ENCODE results near the gene LITAF.
"Not testable (repeated sequence)": the region's sequence is repeated elsewhere in the genome, so short reads cannot be mapped to it uniquely, and the experiment has no call there.

The LITAF gene

GRCh38 chr16:11572301-11572995 lies 14.3 kb downstream of the LITAF start:
- no peak for FAIRE-seq

DNA sequence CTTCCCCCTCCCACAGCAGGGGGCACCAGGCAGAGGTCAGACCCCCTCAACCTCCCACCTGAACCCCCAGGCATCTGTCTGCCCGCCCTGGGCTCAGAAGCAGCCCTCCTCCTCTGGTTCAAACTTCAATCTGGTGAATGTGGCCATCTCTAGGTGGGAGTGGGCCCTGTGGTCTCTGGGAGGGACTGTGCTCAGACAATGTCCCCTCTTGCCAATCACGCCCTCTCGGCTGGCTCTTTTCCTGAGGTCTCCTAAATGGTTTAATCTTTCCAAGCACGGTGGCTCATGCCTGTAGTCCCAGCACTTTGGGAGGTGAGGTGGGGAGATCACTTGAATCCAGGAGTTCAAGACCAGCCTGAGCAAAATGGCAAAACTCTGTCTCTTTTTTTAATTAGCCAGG lies 15.2 kb downstream of the LITAF start:
- no peak for FAIRE-seq

GRCh38 chr16:11570806-11571205 lies 15.9 kb downstream of the LITAF start:
- no peak for FAIRE-seq

GRCh38 chr16:11570258-11570657 lies 16.5 kb downstream of the LITAF start:
- FAIRE-seq = no peak

DNA sequence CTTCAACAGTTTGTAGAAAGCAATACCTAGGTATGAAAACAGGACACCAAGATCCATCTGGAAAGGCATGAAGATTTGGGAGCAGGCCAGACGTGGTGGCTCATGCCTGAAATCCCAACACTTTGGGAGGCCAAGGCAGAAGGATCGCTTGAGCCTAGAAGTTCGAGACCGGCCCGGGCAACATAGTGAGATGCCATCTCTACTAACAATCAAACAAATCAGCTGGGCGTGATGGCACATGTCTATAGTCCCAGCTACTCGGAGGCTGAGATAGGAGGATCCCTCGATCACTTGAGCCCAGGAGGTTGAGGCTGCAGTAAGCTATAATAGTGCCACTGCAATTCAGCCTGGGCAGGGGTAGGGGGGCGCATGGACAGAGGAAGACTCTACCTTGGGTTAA lies 20.3 kb downstream of the LITAF start:
- no peak for FAIRE-seq

DNA sequence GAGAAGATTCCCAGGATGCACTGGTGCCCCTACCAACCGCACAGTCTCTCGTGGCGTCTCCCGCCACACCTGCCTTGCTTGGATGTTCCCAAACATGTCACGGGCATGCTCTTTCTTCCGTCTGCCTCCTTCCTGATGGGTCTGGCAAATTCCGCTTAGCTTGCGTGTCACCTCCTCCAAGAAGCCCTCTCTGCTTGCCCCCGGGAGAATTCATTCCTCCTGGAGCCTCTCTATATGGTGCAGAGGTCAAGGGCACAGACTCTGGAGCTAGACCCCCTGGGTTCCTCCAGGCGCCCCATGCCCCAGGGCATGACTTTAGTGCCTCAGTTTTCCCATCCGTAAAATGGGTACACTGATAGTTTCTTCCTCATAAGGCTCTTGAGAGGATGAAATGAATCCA lies 21.1 kb downstream of the LITAF start:
- FAIRE-seq = no peak

DNA sequence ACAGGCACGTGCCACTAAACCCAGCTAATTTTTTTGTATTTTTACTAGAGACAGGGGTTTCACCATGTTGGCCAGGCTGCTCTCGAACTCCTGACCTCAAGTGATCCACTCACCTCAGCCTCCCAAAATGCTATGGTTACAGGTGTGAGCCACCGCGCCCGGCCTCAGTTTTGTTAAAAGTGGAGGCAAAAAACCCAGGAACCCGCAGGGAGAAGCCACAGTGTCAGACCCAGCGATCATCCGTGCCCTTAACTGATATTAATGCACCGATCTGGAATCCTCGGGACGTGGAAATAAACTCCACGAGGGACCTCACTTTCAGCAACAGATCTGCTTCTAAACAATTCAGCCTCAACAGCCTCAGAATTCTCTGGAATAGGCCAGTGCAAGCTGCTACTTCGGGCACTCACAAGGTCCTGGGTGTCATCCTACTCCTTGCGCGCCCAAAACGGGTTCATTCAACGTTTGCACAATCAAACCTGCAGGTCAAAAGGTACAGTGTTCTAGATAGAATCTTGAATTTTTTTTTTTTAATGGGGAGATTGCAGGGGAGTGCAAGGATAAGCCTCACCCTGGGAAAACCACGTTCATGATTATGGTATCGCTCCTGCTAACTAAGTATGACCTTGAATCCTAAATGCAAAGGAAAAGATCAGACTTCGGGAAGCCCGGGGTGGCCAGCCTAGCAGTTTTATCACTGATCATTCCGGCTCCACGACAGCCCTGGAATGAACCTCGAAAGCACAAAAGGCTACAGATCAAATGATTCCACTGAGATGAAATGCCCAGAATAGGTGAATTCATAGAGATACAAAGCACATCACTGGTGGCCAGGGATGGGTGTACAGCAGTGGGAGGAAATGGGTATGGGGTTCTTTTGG lies 22.4 kb downstream of the LITAF start:
- FAIRE-seq = no peak

GRCh38 chr16:11563493-11564040 lies 23.2 kb downstream of the LITAF start:
- no peak for FAIRE-seq

DNA sequence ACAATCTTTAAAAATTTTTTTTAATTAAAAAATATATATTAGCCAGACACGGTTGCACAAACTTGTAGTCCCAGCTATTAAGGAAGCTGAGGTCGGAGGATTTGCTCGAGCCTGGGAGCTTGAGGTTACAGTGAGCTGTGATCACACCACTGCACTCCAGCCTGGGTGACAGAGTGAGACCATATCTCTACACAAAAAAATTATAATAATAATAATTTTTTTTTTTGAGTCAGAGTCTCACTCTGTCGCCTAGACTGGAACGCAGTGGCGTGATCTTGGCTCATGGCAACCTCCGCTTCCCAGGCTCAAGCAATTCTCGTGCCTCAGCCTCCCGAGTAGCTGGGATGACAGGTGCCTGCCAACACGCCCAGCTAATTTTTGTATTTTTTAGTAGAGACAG lies 23.8 kb downstream of the LITAF start:
- no peak for FAIRE-seq

DNA sequence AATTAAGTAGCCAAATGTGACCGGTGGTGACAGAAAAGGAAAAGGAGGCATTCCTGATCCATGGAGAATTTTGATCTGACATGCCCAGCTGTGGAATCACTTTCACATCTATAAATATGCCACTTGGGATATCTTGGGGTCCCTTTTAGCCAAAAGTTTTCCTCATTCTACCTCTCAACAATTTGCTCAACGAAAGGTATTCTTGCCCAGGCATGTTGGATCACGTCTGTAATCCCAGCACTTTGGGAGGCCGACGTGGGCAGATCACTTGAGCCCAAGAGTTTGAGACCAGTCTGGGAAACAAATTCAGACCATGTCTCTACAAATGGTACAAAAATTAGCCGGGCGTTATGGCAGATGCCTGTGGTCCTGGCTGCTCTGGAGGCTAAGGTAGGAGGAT lies 24.3 kb downstream of the LITAF start:
- no peak for FAIRE-seq

DNA sequence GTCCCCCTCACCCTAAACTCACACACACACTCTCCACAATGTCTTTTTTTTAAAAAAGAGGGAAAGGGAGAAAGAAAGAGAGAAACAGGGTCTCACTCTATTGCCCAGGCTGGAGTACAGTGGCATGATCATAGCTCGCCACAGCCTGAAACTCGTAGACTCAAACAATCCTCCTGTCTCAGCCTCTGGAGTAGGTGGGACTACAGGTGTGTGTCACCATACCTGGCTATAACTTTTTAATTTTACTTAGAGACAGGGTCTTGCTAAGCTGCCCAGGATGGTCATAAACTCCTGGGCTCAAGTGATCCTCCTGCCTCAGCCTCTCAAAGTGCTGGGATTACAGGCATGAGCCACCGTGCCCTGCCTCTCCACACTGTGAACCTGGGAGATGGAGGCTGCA lies 24.9 kb downstream of the LITAF start:
- no peak for FAIRE-seq

DNA sequence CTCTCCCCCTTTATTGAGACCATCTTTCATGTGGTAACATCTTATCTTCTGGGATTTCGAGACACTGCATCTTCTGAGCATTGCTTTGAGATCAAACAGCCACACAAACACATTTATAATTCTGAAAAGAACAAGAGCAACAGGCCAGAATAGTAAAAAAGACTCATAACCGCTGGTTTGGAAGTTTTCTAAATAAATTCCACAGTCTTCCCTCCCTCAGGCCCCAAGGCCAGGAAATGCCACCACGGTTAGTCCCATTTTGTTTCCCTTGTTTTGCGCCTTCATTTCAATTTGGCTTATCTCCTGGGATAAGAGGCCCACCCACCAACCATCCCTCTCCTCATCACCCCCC lies 25.3 kb downstream of the LITAF start:
- no peak for FAIRE-seq

DNA sequence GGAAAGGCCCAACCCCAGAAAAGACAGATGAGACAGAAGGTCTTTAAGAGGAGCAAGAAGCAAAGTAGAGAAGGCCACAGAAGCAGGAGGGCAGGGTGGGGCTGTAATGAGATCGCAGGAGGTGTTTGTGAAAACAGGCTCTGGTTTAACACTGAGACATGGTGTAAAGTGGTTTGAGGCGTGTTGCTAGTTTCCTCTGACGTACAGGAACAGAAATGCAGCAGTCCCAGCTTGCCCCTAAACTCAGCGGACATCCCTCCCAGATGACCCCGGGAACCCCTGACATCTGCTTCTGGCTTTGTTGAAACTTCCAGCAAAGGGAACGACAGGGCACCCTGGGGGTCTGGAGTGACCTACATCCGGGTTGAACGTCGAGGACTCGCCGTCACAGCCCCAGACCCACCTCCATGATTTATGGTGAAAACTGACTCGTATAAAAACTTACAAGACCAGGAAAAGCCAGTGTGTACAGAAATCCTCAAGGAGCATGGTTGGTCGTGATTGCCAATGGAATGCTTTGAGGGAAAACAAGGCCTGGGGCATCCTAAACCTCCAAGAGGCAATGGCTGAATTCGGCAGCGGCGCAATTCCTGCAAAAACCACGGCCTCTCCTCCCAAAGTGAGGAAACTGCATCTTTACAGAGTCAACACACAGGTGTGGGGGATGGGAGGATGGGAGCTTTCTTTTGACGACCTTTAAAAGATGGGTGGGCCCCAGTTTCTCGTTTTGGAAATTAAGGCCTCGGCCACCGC lies 25.8 kb downstream of the LITAF start:
- no peak for FAIRE-seq

GRCh38 chr16:11558308-11558823 lies 28.4 kb downstream of the LITAF start:
- not testable (repeated sequence) for FAIRE-seq

DNA sequence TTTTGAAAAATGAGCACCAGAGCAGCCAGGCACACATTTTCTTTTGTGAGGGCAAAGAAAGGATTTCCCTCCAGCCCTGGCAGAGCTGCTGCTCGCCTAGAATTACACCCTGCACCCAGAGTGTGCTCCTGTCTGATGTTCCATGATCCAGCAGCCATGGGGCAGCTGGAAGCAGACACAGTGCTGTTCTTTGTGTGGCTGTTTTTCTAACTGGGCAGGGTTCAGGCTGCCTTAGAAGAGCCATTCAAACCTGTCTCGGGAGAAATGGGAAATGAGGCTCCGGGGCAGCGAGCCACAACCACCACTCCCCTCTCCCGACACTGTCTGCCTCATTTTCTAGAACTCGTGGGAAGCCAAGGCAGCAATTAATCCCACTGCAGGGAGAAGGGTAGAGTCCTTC lies 28.9 kb downstream of the LITAF start:
- no peak for FAIRE-seq

- FAIRE-seq = no peak
Measured at GRCh38 chr16:11556945-11557720, 29.6 kb downstream of the LITAF start.

DNA sequence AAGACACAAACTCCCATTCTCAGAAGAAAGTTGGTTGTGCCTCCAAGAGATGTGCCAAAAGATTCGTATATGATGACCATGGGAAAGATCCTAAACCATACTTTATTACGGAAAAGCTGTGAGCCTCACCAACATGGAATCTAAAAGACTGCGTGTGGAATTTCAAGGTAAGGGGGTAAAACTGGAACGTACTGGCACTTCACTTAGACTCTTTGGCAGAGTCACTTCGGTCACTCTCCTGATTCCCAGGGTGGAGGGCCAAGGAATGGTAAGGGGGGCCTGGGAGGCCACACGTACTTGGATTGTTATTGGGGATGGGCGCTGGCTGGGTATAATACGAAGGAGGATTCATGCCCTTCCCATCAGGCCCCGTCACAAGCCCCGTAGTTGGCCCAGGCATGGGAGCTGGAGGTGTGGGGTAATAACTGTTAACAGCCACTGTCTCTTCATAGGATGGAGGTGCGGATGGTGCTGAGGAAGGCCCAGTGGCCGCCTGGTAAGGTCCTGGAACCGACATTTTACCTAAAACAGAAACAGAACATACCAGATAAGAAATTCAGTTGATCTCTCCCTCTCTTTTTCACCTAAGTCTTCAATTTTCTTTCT lies 30.4 kb downstream of the LITAF start:
- FAIRE-seq = no peak

DNA sequence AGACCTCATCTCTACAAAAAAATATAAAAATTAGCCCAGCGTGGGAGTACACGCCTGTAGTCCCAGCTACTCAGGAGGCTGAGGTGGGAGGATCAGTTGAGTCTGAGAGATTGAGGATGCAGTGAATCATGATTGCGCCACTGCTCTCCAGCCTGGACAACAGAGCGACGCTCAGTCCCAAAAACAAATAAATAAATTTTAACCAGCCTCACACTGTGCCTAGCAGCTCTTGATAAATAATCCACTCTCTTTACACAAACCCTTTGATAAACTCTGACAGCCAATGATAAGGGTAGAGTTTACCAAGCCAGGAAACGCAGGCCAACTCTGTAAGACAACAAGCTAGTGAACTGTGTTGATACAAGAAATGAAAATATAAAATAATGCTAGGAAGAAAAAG lies 32.7 kb downstream of the LITAF start:
- no peak for FAIRE-seq

DNA sequence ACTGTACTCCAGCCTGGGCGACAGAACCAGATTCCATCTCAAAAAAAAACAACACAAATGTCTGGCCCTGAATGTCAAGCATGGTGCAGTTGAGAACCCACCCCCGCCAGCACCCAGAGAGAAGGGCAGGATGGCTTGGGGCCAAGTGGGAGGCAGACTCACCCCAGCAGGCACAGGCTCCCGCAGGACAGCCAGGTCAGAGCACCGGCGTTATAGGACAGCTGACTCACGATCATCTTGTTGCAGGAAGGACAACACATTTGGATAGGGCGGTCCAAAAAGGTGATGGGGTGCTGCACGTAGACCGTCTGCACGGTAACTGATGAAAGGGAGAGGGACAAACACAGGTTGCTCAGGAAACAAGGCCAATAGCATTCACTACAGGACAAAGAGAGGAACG lies 33.3 kb downstream of the LITAF start:
- no peak for FAIRE-seq

GRCh38 chr16:11552440-11552839 lies 34.3 kb downstream of the LITAF start:
- no peak for FAIRE-seq

DNA sequence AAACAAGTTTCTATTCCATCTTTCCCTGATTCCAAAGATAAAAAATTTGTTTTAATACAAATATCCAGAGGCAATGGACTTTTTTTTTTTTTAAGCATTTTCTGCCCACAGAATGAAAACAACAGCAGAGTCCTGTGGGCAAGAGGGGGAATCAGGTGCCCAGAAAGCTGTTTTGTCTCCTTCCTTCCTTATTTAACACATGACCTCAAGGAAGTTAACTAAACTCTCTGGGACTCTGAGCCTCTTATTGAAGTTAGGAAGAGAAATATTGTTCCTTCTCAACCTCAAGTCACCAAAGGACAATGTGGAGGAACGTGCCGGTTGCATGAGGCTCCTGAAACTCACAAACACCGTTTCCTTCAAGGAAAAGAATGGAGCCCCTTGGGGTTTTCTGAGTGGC lies 34.9 kb downstream of the LITAF start:
- FAIRE-seq = no peak
